Measurements from ENCODE around the gene BCORL1. TPM values are rescaled to one million over a fixed set of nuclear protein-coding genes. Genes with fewer than 3 reads are reported as not detected.

Gene BCORL1
- total RNA-seq, 1 donor from 2014 or later, result 8.0 TPM

GRCh38 chrX:130048686-130049222 lies 66.3 kb downstream of the BCORL1 start:
- intact Hi-C loops (cut with micrococcal nuclease), result no loop called here
- Mint-ChIP-seq H3K9me3 (no peaks in the 10 kb centered on the region), H3K27ac (no peak overlapping the region), H3K4me3 (no peak overlapping the region), H3K27me3 (no peaks in the 10 kb centered on the region), H3K4me1 (no peaks in the 10 kb centered on the region), H3K36me3 (ENCODE audit: low read depth) (peaks cover 7% of the 10 kb centered on the region)
- no peak for DNase-seq

- no peaks in the 10 kb centered on the region for H3K27me3 Mint-ChIP-seq
- no peak overlapping the region for H3K4me3 Mint-ChIP-seq
- intact Hi-C loops (cut with micrococcal nuclease), result no loop called here
- H3K9me3 Mint-ChIP-seq, result no peaks in the 10 kb centered on the region
- H3K4me1 Mint-ChIP-seq, result no peaks in the 10 kb centered on the region
- no peak for DNase-seq
- H3K36me3 Mint-ChIP-seq (ENCODE audit: low read depth), result peaks cover 9% of the 10 kb centered on the region
- H3K27ac Mint-ChIP-seq, result no peak overlapping the region
Observed at GRCh38 chrX:130049821-130050220, 67.4 kb downstream of the BCORL1 start.

GRCh38 chrX:130051176-130051845 lies 68.9 kb downstream of the BCORL1 start:
- DNase-seq, result no peak
- H3K4me1 Mint-ChIP-seq, result no peaks in the 10 kb centered on the region
- H3K27me3 Mint-ChIP-seq, result no peaks in the 10 kb centered on the region
- peaks cover 9% of the 10 kb centered on the region for H3K36me3 Mint-ChIP-seq (ENCODE audit: low read depth)
- no peak overlapping the region for H3K27ac Mint-ChIP-seq
- no peak overlapping the region for H3K4me3 Mint-ChIP-seq
- H3K9me3 Mint-ChIP-seq, result no peaks in the 10 kb centered on the region
- intact Hi-C loops (cut with micrococcal nuclease), result no loop called here

GRCh38 chrX:130053236-130053635 lies 70.8 kb downstream of the BCORL1 start:
- H3K4me1 Mint-ChIP-seq, result no peaks in the 10 kb centered on the region
- intact Hi-C loops (cut with micrococcal nuclease), result no loop called here

GRCh38 chrX:130055103-130055502 lies 72.7 kb downstream of the BCORL1 start:
- intact Hi-C loops (cut with micrococcal nuclease), result no loop called here
- H3K27ac Mint-ChIP-seq, result no peak overlapping the region
- no peak for DNase-seq

More at GRCh38 chrX:130053236-130053635, 70.8 kb downstream of the BCORL1 start:
- no peaks in the 10 kb centered on the region for H3K9me3 Mint-ChIP-seq
- no peak overlapping the region for H3K4me3 Mint-ChIP-seq
- no peak overlapping the region for H3K27ac Mint-ChIP-seq
- peaks cover 8% of the 10 kb centered on the region for H3K36me3 Mint-ChIP-seq (ENCODE audit: low read depth)
- no peaks in the 10 kb centered on the region for H3K27me3 Mint-ChIP-seq
- no peak for DNase-seq

GRCh38 chrX:130055899-130056298 lies 73.5 kb downstream of the BCORL1 start:
- Mint-ChIP-seq H3K9me3 (no peaks in the 10 kb centered on the region), H3K4me3 (no peak overlapping the region), H3K27me3 (no peaks in the 10 kb centered on the region), H3K36me3 (ENCODE audit: low read depth) (peaks cover 4% of the 10 kb centered on the region), H3K4me1 (peaks cover 3% of the 10 kb centered on the region), H3K27ac (no peak overlapping the region)
- no peak for DNase-seq
- intact Hi-C loops (cut with micrococcal nuclease), result no loop called here

More at GRCh38 chrX:130055103-130055502, 72.7 kb downstream of the BCORL1 start:
- peaks cover 4% of the 10 kb centered on the region for H3K36me3 Mint-ChIP-seq (ENCODE audit: low read depth)
- H3K4me3 Mint-ChIP-seq, result no peak overlapping the region
- H3K9me3 Mint-ChIP-seq, result no peaks in the 10 kb centered on the region
- no peaks in the 10 kb centered on the region for H3K27me3 Mint-ChIP-seq
- no peaks in the 10 kb centered on the region for H3K4me1 Mint-ChIP-seq

- Mint-ChIP-seq H3K36me3 (ENCODE audit: low read depth) (peaks cover 4% of the 10 kb centered on the region), H3K27me3 (no peaks in the 10 kb centered on the region), H3K27ac (no peak overlapping the region), H3K4me1 (peaks cover 4% of the 10 kb centered on the region), H3K4me3 (no peak overlapping the region), H3K9me3 (no peaks in the 10 kb centered on the region)
- intact Hi-C loops (cut with micrococcal nuclease), result no loop called here
- DNase-seq, result no peak
Observed at GRCh38 chrX:130057209-130057608, 74.8 kb downstream of the BCORL1 start.

GRCh38 chrX:130058652-130059051 lies 76.2 kb downstream of the BCORL1 start:
- DNase-seq, result no peak

GRCh38 chrX:130060122-130061069 lies 78.0 kb downstream of the BCORL1 start:
- H3K27me3 Mint-ChIP-seq, result no peaks in the 10 kb centered on the region
- intact Hi-C loops (cut with micrococcal nuclease), result loop anchor here (1.0 to 2.0 kb wide), 3 partner anchors 128 to 453 kb away; no protein-coding TSS in a partner anchor
- peaks cover 3% of the 10 kb centered on the region for H3K36me3 Mint-ChIP-seq (ENCODE audit: low read depth)
- peak overlapping the region; percentile 79 for H3K4me3 Mint-ChIP-seq
- H3K27ac Mint-ChIP-seq, result peak overlapping the region; percentile 84
- H3K4me1 Mint-ChIP-seq, result peaks cover 4% of the 10 kb centered on the region
- no peaks in the 10 kb centered on the region for H3K9me3 Mint-ChIP-seq
- DNase-seq, result peak; percentile 96

More at GRCh38 chrX:130058652-130059051, 76.2 kb downstream of the BCORL1 start:
- Mint-ChIP-seq H3K9me3 (no peaks in the 10 kb centered on the region), H3K4me1 (peaks cover 4% of the 10 kb centered on the region), H3K27me3 (no peaks in the 10 kb centered on the region), H3K4me3 (no peak overlapping the region), H3K36me3 (ENCODE audit: low read depth) (peaks cover 4% of the 10 kb centered on the region), H3K27ac (no peak overlapping the region)
- intact Hi-C loops (cut with micrococcal nuclease), result no loop called here

- Mint-ChIP-seq H3K4me1 (no peaks in the 10 kb centered on the region), H3K27me3 (no peaks in the 10 kb centered on the region), H3K36me3 (ENCODE audit: low read depth) (peaks cover 15% of the 10 kb centered on the region), H3K9me3 (no peaks in the 10 kb centered on the region), H3K27ac (no peak overlapping the region), H3K4me3 (no peak overlapping the region)
- DNase-seq, result no peak
- intact Hi-C loops (cut with micrococcal nuclease), result no loop called here
Observed at GRCh38 chrX:130066975-130067615, 84.7 kb downstream of the BCORL1 start.

- no peak overlapping the region for H3K27ac Mint-ChIP-seq
- peaks cover 18% of the 10 kb centered on the region for H3K36me3 Mint-ChIP-seq (ENCODE audit: low read depth)
- H3K9me3 Mint-ChIP-seq, result no peaks in the 10 kb centered on the region
- H3K4me3 Mint-ChIP-seq, result no peak overlapping the region
- H3K4me1 Mint-ChIP-seq, result no peaks in the 10 kb centered on the region
- no peak for DNase-seq
- H3K27me3 Mint-ChIP-seq, result no peaks in the 10 kb centered on the region
- intact Hi-C loops (cut with micrococcal nuclease), result no loop called here
Observed at GRCh38 chrX:130071611-130072344, 89.3 kb downstream of the BCORL1 start.

GRCh38 chrX:130072345-130072740 lies 89.9 kb downstream of the BCORL1 start:
- peaks cover 15% of the 10 kb centered on the region for H3K36me3 Mint-ChIP-seq (ENCODE audit: low read depth)
- no peak overlapping the region for H3K4me3 Mint-ChIP-seq
- no peaks in the 10 kb centered on the region for H3K4me1 Mint-ChIP-seq
- no peak overlapping the region for H3K27ac Mint-ChIP-seq
- no peaks in the 10 kb centered on the region for H3K27me3 Mint-ChIP-seq
- DNase-seq, result no peak
- H3K9me3 Mint-ChIP-seq, result no peaks in the 10 kb centered on the region
- intact Hi-C loops (cut with micrococcal nuclease), result no loop called here

GRCh38 chrX:130075777-130076176 lies 93.3 kb downstream of the BCORL1 start:
- no peak for DNase-seq
- Mint-ChIP-seq H3K27ac (no peak overlapping the region), H3K36me3 (ENCODE audit: low read depth) (peaks cover 16% of the 10 kb centered on the region), H3K4me1 (peaks cover 8% of the 10 kb centered on the region), H3K4me3 (no peak overlapping the region), H3K9me3 (no peaks in the 10 kb centered on the region), H3K27me3 (no peaks in the 10 kb centered on the region)
- intact Hi-C loops (cut with micrococcal nuclease), result no loop called here
